ENCODE measurements around the gene RAB24.

The RAB24 gene

GRCh38 chr5:177293819-177294581 is 9.5 kb downstream of the RAB24 start:
- Histone ChIP-seq H3K36me3 (ENCODE audit: insufficient read depth, low read length) (peaks cover 83% of the 10 kb centered on the region), H3K9ac (ENCODE audit: low read depth, low read length) (no peak overlapping the region), H3K4me2 (ENCODE audit: insufficient read depth, low read length) (no peak overlapping the region), H2AFZ (ENCODE audit: low read depth, low read length) (no peak overlapping the region), H3K4me3 (ENCODE audit: low read depth in 1 of 2, low read length in 2 of 2) (no peak overlapping the region), H3K79me2 (ENCODE audit: insufficient read depth, low read length) (no peaks in the 10 kb centered on the region), H3K27ac (ENCODE audit: low read length) (no peak overlapping the region), H3K4me1 (ENCODE audit: insufficient read depth, low read length) (peaks cover 10% of the 10 kb centered on the region), H4K20me1 (ENCODE audit: insufficient read depth, low read length) (peaks cover 5% of the 10 kb centered on the region; the same call in 1 of the 2 replicates), H3K9me3 (ENCODE audit: insufficient read depth, low read length, severe bottlenecking) (no peaks in the 10 kb centered on the region), H3K27me3 (ENCODE audit: insufficient read depth, low read length, poor library complexity) (no peaks in the 10 kb centered on the region)
- DNase-seq: no peak
- no peak for TF ChIP-seq EZH2 (IDR thresholded peaks at IDR 0.05; ENCODE audit: borderline replicate concordance, low read depth, low read length, severe bottlenecking)
- no peak for TF ChIP-seq CTCF (IDR thresholded peaks at IDR 0.05; ENCODE audit: borderline replicate concordance, extremely low read depth, low read length, poor library complexity, severe bottlenecking)
- ATAC-seq (ENCODE audit: insufficient read depth, low read depth): no peak

- H2AFZ ChIP-seq (ENCODE audit: low read depth, low read length): no peak overlapping the region
- H3K79me2 ChIP-seq (ENCODE audit: insufficient read depth, low read length): no peaks in the 10 kb centered on the region
- no peak overlapping the region for H3K9ac ChIP-seq (ENCODE audit: low read depth, low read length)
- H3K9me3 ChIP-seq (ENCODE audit: insufficient read depth, low read length, severe bottlenecking): no peaks in the 10 kb centered on the region
- no peak for DNase-seq
- TF ChIP-seq CTCF (IDR thresholded peaks at IDR 0.05; ENCODE audit: borderline replicate concordance, extremely low read depth, low read length, poor library complexity, severe bottlenecking) (no peak), EZH2 (IDR thresholded peaks at IDR 0.05; ENCODE audit: borderline replicate concordance, low read depth, low read length, severe bottlenecking) (no peak)
- H4K20me1 ChIP-seq (ENCODE audit: insufficient read depth, low read length): no peaks in the 10 kb centered on the region
- no peak overlapping the region for H3K4me3 ChIP-seq (ENCODE audit: low read depth in 1 of 2, low read length in 2 of 2)
- no peak overlapping the region for H3K4me2 ChIP-seq (ENCODE audit: insufficient read depth, low read length)
- H3K4me1 ChIP-seq (ENCODE audit: insufficient read depth, low read length): no peaks in the 10 kb centered on the region
- no peaks in the 10 kb centered on the region for H3K27me3 ChIP-seq (ENCODE audit: insufficient read depth, low read length, poor library complexity)
- no peak overlapping the region for H3K27ac ChIP-seq (ENCODE audit: low read length)
- no peak for ATAC-seq (ENCODE audit: insufficient read depth, low read depth)
- peaks cover 88% of the 10 kb centered on the region for H3K36me3 ChIP-seq (ENCODE audit: insufficient read depth, low read length)
Measured at GRCh38 chr5:177291735-177292134, 11.8 kb downstream of the RAB24 start.

GRCh38 chr5:177290816-177291596 is 12.5 kb downstream of the RAB24 start:
- Histone ChIP-seq H3K9me3 (ENCODE audit: insufficient read depth, low read length, severe bottlenecking) (no peaks in the 10 kb centered on the region), H3K36me3 (ENCODE audit: insufficient read depth, low read length) (peaks cover 88% of the 10 kb centered on the region), H3K9ac (ENCODE audit: low read depth, low read length) (no peak overlapping the region), H3K4me1 (ENCODE audit: insufficient read depth, low read length) (no peaks in the 10 kb centered on the region), H4K20me1 (ENCODE audit: insufficient read depth, low read length) (no peaks in the 10 kb centered on the region), H3K79me2 (ENCODE audit: insufficient read depth, low read length) (no peaks in the 10 kb centered on the region), H3K27ac (ENCODE audit: low read length) (no peak overlapping the region), H3K4me3 (ENCODE audit: low read depth in 1 of 2, low read length in 2 of 2) (no peak overlapping the region), H2AFZ (ENCODE audit: low read depth, low read length) (no peak overlapping the region), H3K4me2 (ENCODE audit: insufficient read depth, low read length) (no peak overlapping the region), H3K27me3 (ENCODE audit: insufficient read depth, low read length, poor library complexity) (no peaks in the 10 kb centered on the region)
- ATAC-seq (ENCODE audit: insufficient read depth, low read depth): no peak
- no peak for TF ChIP-seq CTCF (IDR thresholded peaks at IDR 0.05; ENCODE audit: borderline replicate concordance, extremely low read depth, low read length, poor library complexity, severe bottlenecking)
- no peak for TF ChIP-seq EZH2 (IDR thresholded peaks at IDR 0.05; ENCODE audit: borderline replicate concordance, low read depth, low read length, severe bottlenecking)
- DNase-seq: no peak

All from DND-41 (cell line).